Osteoblast (primary cell): Measurements from ENCODE around the gene SLC25A21. TPM values are rescaled to one million over a fixed set of nuclear protein-coding genes. Genes with fewer than 3 reads are reported as not detected.

Experiments used
- DNase-seq: peaks from one replicate; pipeline ENCODE4 v3.0.0; 2011; ENCODE audit warnings: low spot score, mixed read lengths; ENCODE audit not compliant: insufficient read length; ENCODE audit errors: missing footprints
- H2AFZ ChIP-seq: 2 replicates; pipeline ENCODE4 v1.6.0; 2011; ENCODE audit warnings: mild to moderate bottlenecking, low read length
- H3K27ac ChIP-seq: 2 replicates; pipeline ENCODE4 v1.5.1; 2011; ENCODE audit warnings: mild to moderate bottlenecking, low read depth, low read length, moderate library complexity
- H3K27me3 ChIP-seq: 2 replicates; pipeline ENCODE4 v1.6.0; 2012; ENCODE audit warnings: mild to moderate bottlenecking, control low read depth, inconsistent platforms, low read length, moderate library complexity; ENCODE audit not compliant: insufficient read depth
- H3K36me3 ChIP-seq: 2 replicates; pipeline ENCODE4 v1.5.1; 2011; ENCODE audit warnings: mild to moderate bottlenecking, low read length, control low read depth, moderate library complexity; ENCODE audit not compliant: insufficient read depth
- H3K4me1 ChIP-seq: 2 replicates; pipeline ENCODE4 v1.5.1; 2011; ENCODE audit warnings: mild to moderate bottlenecking, low read length, control low read depth, moderate library complexity; ENCODE audit not compliant: insufficient read depth
- H3K4me2 ChIP-seq: 2 replicates; pipeline ENCODE4 v1.6.0; 2011; ENCODE audit warnings: mild to moderate bottlenecking, low read length; ENCODE audit not compliant: insufficient read depth
- H3K4me3 ChIP-seq: fragments of 200-600 bp; sonication (generic); 3 replicates; pipeline ENCODE4 v1.5.1; 2012; ENCODE audit warnings: mild to moderate bottlenecking, low read length, inconsistent platforms; ENCODE audit not compliant: insufficient read depth
- H3K79me2 ChIP-seq: 2 replicates; pipeline ENCODE4 v1.6.0; 2012; ENCODE audit warnings: mild to moderate bottlenecking, low read length, control low read depth, inconsistent platforms; ENCODE audit not compliant: insufficient read depth
- H3K9me3 ChIP-seq: 2 replicates; pipeline ENCODE4 v1.5.1; 2011; ENCODE audit warnings: low read depth, low read length, control low read depth
- H4K20me1 ChIP-seq: 2 replicates; pipeline ENCODE4 v1.6.0; 2012; ENCODE audit warnings: mild to moderate bottlenecking, low read length, control low read depth; ENCODE audit not compliant: insufficient read depth
- total RNA-seq: library from RNA; depleted of rRNA; stranded (reverse); fragments of >200 nt; gene quantifications from 2 replicates; pipeline ENCODE4 v1.2.3, GENCODE V29; 2012
- TF ChIP-seq, protein P1 (sequence below): IDR thresholded peaks from 2 replicates; pipeline ENCODE4 v1.5.1; 2011; ENCODE audit warnings: mild to moderate bottlenecking, low read depth, low read length, moderate library complexity; ENCODE audit errors: extremely low read depth

SLC25A21 gene
- total RNA-seq, 1 donor: 0.72 TPM

DNA sequence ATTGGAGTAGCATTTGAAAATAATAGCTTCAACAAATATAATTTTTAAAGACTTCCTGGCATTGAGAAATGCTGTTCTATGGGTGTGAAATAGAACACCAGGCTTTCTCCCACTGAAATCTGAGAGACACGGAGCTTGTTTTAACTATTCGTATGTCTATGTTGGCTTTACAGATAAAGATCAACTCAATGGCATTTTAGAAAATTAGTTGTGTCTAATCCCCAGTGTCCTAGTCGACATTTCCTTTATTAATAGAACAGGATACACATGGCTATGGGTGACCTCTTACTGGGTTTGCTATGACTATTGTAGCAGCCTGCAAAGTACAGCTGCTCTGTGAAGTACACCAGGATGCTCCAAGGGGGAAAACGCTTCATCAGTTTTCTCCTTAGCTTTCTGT is 159.3 kb downstream of the SLC25A21 start:
- Histone ChIP-seq H3K79me2 (no peaks in the 10 kb centered on the region), H3K9me3 (no peaks in the 10 kb centered on the region), H3K36me3 (no peaks in the 10 kb centered on the region), H3K4me2 (no peak overlapping the region), H3K4me1 (no peaks in the 10 kb centered on the region), H2AFZ (no peak overlapping the region), H3K4me3 (no peak overlapping the region), H3K27me3 (no peaks in the 10 kb centered on the region), H4K20me1 (no peaks in the 10 kb centered on the region), H3K27ac (no peak overlapping the region)
- DNase-seq: no peak
- TF ChIP-seq, protein P1, sequence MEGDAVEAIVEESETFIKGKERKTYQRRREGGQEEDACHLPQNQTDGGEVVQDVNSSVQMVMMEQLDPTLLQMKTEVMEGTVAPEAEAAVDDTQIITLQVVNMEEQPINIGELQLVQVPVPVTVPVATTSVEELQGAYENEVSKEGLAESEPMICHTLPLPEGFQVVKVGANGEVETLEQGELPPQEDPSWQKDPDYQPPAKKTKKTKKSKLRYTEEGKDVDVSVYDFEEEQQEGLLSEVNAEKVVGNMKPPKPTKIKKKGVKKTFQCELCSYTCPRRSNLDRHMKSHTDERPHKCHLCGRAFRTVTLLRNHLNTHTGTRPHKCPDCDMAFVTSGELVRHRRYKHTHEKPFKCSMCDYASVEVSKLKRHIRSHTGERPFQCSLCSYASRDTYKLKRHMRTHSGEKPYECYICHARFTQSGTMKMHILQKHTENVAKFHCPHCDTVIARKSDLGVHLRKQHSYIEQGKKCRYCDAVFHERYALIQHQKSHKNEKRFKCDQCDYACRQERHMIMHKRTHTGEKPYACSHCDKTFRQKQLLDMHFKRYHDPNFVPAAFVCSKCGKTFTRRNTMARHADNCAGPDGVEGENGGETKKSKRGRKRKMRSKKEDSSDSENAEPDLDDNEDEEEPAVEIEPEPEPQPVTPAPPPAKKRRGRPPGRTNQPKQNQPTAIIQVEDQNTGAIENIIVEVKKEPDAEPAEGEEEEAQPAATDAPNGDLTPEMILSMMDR: no peak

DNA sequence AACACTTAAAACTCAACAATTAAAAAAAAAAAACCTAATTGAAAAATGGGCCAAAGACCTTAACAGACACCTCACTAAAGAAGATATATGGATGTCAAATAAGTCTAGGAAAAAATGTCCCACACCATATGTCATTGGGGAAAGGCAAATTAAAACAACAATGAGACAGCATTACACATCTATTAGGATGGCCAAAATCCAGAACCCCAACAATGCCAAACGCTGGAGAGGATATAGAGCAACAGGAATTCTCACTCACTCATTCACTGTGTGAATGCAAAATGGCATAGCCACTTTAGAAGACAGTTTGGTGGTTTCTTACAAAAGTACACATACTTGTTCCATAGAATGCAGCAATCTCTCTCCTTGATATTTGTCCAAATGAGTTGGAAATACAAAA is 173.7 kb downstream of the SLC25A21 start:
- Histone ChIP-seq H3K27ac (no peak overlapping the region), H3K4me2 (no peak overlapping the region), H4K20me1 (no peaks in the 10 kb centered on the region), H3K79me2 (no peaks in the 10 kb centered on the region), H3K9me3 (no peaks in the 10 kb centered on the region), H3K27me3 (no peaks in the 10 kb centered on the region), H3K4me1 (peaks cover 15% of the 10 kb centered on the region), H3K4me3 (no peak overlapping the region), H2AFZ (no peak overlapping the region), H3K36me3 (no peaks in the 10 kb centered on the region)
- no peak for DNase-seq
- TF ChIP-seq, protein P1: no peak

DNA sequence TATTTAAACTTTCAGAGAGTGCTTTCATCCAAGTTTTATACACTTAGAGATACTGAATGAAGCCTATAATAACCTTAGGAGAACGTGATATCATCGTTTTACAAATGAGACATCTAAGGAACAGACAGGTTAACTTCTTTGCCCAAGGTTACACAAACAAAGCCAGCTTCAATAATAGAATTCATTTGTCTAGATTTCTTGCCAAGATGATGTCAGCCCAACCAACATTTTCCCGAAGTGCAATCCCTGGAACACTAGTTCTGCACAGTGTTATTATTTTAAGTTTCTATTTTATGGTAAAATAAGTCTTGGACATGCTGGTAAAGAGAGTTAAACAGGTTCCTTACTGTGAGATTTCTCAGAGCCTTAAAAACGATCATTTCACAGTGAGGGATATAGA is 174.6 kb downstream of the SLC25A21 start:
- no peaks in the 10 kb centered on the region for H4K20me1 ChIP-seq
- no peak overlapping the region for H3K4me3 ChIP-seq
- no peak for DNase-seq
- H3K4me1 ChIP-seq: peaks cover 15% of the 10 kb centered on the region
- H3K4me2 ChIP-seq: no peak overlapping the region
- H3K36me3 ChIP-seq: no peaks in the 10 kb centered on the region
- H3K9me3 ChIP-seq: no peaks in the 10 kb centered on the region
- no peak overlapping the region for H3K27ac ChIP-seq
- TF ChIP-seq, protein P1: no peak
- H2AFZ ChIP-seq: no peak overlapping the region
- no peaks in the 10 kb centered on the region for H3K27me3 ChIP-seq
- H3K79me2 ChIP-seq: no peaks in the 10 kb centered on the region

DNA sequence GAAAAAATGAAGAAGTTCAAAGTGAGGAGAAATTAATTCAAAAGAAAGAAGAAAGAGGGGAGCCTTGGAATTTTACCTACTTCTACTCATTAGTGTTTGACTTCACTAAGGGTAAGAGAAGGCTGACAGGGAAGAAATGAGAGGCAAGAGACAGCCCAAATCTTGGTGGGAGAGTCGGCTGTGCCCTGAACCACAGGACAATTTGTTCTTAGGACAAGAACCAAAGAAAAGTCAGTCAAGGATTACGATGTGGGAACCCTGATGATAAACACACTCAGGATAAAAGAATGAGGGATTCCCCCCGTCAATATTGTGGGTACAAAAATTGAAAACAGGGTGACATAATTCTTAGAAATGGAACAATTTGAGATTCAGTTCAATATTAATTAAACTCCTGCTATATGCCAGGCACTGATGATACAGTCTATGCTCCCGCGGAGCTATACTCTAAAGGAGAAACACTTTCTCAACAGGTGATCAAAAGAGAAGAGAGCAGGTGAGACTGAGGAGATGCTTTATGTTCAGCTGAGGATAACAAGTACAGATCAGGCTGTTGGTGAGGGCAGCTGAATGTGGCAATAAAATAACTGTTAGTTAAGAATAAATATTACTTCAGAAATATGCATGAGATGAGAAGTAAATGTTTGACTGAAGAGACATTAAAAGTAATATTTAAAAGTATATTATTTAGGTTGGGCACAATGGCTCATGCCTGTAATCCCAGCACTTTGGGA is 175.4 kb downstream of the SLC25A21 start:
- Histone ChIP-seq H2AFZ (no peak overlapping the region), H3K4me1 (peaks cover 15% of the 10 kb centered on the region), H3K79me2 (no peaks in the 10 kb centered on the region), H4K20me1 (no peaks in the 10 kb centered on the region), H3K27ac (no peak overlapping the region), H3K4me2 (no peak overlapping the region), H3K4me3 (no peak overlapping the region), H3K9me3 (no peaks in the 10 kb centered on the region), H3K27me3 (no peaks in the 10 kb centered on the region), H3K36me3 (no peaks in the 10 kb centered on the region)
- TF ChIP-seq, protein P1: no peak
- no peak for DNase-seq
